HCT116 (cell line): ENCODE data around the gene CIAO1.

ENCODE experiments used
- CEBPB ChIP-seq: IDR thresholded peaks from 2 replicates; pipeline ENCODE4 v1.6.1; 2012; ENCODE audit warnings: low read depth
- EZH2 ChIP-seq: fragments of 200-600 bp; sonication (generic); IDR thresholded peaks from 2 replicates; pipeline ENCODE4 v1.6.1; 2017; ENCODE audit warnings: antibody characterized with exemption, mixed run types
- POLR2A ChIP-seq: IDR thresholded peaks from 2 replicates; pipeline ENCODE4 v1.7.0; 2011; ENCODE audit warnings: borderline replicate concordance; ENCODE audit not compliant: insufficient read depth, insufficient read length; ENCODE audit errors: extremely low read depth
- RAD21 ChIP-seq: IDR thresholded peaks from 2 replicates; pipeline ENCODE4 v1.6.1; 2012; ENCODE audit warnings: low read depth, mild to moderate bottlenecking
- SIN3A ChIP-seq: IDR thresholded peaks from 2 replicates; pipeline ENCODE4 v1.6.1; 2012; ENCODE audit warnings: low read depth
- YY1 ChIP-seq: IDR thresholded peaks from 2 replicates; pipeline ENCODE4 v1.6.1; 2011; ENCODE audit warnings: low read length, low read depth, moderate library complexity, mild to moderate bottlenecking; ENCODE audit not compliant: insufficient replicate concordance; ENCODE audit errors: extremely low read depth
- TF ChIP-seq, protein P1 (sequence below), 3 experiments: fragments of 200-600 bp in 1 of 3; sonication (generic) in 1 of 3; IDR thresholded peaks in 2 of 3; conservative IDR thresholded peaks in 1 of 3; 2 replicates each; pipeline ENCODE4 v1.5.1; 2012 to 2017; ENCODE audit warnings: low read depth in 2 of 3, low read length in 2 of 3, antibody characterized with exemption in 1 of 3, borderline replicate concordance in 1 of 3, control low read depth in 1 of 3, mild to moderate bottlenecking in 1 of 3, mixed read lengths in 1 of 3, mixed run types in 1 of 3, moderate library complexity in 1 of 3; ENCODE audit not compliant: insufficient read depth in 1 of 3
- TF ChIP-seq, protein P2 (sequence below): IDR thresholded peaks from 2 replicates; pipeline ENCODE4 v1.6.1; 2012

DNA sequence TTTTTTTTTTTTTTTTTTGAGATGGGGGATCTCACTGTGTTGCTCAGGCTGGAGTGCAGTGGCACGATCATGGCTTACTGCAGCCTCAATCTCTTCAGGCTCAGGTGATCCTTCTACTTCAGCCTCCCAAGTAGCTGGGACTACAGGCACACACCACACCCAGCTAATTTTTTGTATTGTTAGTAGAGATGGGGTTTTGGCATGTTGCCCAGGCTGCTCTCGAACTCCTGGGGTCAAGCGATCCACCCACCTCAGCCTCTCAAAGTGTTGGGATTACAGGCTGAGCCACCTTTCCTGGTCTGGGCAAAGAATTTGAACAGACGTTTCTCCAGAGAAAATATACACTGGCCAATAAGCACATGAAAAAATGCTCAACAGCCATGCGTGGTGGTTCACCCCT, 42.2 kb downstream of the CIAO1 start:
- no peak for TF ChIP-seq CEBPB
- TF ChIP-seq, protein P1, sequence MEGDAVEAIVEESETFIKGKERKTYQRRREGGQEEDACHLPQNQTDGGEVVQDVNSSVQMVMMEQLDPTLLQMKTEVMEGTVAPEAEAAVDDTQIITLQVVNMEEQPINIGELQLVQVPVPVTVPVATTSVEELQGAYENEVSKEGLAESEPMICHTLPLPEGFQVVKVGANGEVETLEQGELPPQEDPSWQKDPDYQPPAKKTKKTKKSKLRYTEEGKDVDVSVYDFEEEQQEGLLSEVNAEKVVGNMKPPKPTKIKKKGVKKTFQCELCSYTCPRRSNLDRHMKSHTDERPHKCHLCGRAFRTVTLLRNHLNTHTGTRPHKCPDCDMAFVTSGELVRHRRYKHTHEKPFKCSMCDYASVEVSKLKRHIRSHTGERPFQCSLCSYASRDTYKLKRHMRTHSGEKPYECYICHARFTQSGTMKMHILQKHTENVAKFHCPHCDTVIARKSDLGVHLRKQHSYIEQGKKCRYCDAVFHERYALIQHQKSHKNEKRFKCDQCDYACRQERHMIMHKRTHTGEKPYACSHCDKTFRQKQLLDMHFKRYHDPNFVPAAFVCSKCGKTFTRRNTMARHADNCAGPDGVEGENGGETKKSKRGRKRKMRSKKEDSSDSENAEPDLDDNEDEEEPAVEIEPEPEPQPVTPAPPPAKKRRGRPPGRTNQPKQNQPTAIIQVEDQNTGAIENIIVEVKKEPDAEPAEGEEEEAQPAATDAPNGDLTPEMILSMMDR (IDR thresholded peaks at IDR 0.05 in 2 of 3, conservative IDR thresholded peaks at IDR 0.05 in 1 of 3; ENCODE audit: borderline replicate concordance in 1 of 3, insufficient read depth in 1 of 3, low read depth in 2 of 3, low read length in 2 of 3), result no peak
- TF ChIP-seq SIN3A, result no peak
- TF ChIP-seq, protein P2, sequence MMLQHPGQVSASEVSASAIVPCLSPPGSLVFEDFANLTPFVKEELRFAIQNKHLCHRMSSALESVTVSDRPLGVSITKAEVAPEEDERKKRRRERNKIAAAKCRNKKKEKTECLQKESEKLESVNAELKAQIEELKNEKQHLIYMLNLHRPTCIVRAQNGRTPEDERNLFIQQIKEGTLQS, result no peak
- TF ChIP-seq POLR2A, result no peak
- no peak for TF ChIP-seq YY1
- TF ChIP-seq RAD21, result no peak
- no peak for TF ChIP-seq EZH2
